IPS-15b (cell line): Measurements from ENCODE around the gene VTA1.

Experiments used
- H3K27me3 ChIP-seq: one replicate; pipeline ENCODE4 v1.6.1; 2013; ENCODE audit warnings: low read length; ENCODE audit not compliant: control insufficient read depth, insufficient read depth
- H3K36me3 ChIP-seq: one replicate; pipeline ENCODE4 v1.6.1; 2013; ENCODE audit warnings: low read length; ENCODE audit not compliant: control insufficient read depth, insufficient read depth
- H3K4me1 ChIP-seq: one replicate; pipeline ENCODE4 v1.6.1; 2013; ENCODE audit warnings: mild to moderate bottlenecking, low read length; ENCODE audit not compliant: control insufficient read depth, insufficient read depth
- H3K4me3 ChIP-seq: one replicate; pipeline ENCODE4 v1.5.1; 2013; ENCODE audit warnings: low read depth, low read length
- H3K9ac ChIP-seq: one replicate; pipeline ENCODE4 v1.6.1; 2013; ENCODE audit warnings: low read depth, mild to moderate bottlenecking, low read length
- H3K9me3 ChIP-seq: one replicate; pipeline ENCODE4 v1.6.1; 2013; ENCODE audit warnings: mild to moderate bottlenecking, low read length; ENCODE audit not compliant: control insufficient read depth, insufficient read depth

The VTA1 gene

GRCh38 chr6:142195862-142196541 is 48.9 kb downstream of the VTA1 start:
- H3K4me1 ChIP-seq, result no peaks in the 10 kb centered on the region

DNA sequence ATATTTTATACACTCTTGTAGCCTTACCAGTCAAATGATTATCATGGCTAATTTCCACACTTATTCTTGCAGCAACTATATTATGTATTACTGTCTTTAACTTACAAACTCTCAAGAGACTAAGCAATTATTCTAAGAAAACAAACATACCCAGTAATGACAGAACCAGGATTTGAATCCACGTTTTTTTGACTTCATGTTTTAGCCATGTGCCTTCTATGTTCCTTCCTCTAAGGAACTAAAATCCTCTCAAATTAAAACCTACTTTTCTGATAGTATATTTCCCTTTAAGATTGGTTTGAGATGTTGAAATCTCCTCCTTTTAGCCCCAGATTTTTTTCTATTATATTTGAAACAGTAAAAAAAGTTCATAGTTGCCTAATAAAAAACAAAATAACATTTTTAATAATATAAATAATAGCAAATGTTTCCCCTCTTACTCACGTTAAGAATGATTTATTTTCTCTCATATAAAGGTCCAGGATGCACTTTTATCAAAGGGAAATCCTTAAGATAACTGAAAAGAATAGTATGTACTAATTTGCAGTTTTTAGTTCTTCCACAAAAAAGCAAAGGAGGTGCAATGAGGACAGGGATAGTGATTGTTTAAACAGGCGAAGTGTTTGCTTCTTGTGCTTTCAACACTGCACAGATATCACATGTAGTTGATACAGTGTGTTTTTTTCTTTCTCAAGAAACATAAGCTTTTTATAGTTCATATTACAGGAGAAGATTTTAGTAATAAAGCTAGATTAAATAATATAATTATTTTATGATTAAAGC is 54.0 kb downstream of the VTA1 start:
- no peaks in the 10 kb centered on the region for H3K27me3 ChIP-seq

More at GRCh38 chr6:142195862-142196541, 48.9 kb downstream of the VTA1 start:
- H3K9ac ChIP-seq, result no peak overlapping the region
- H3K27me3 ChIP-seq, result no peaks in the 10 kb centered on the region
- no peaks in the 10 kb centered on the region for H3K36me3 ChIP-seq
- no peak overlapping the region for H3K4me3 ChIP-seq
- H3K9me3 ChIP-seq, result no peaks in the 10 kb centered on the region

DNA sequence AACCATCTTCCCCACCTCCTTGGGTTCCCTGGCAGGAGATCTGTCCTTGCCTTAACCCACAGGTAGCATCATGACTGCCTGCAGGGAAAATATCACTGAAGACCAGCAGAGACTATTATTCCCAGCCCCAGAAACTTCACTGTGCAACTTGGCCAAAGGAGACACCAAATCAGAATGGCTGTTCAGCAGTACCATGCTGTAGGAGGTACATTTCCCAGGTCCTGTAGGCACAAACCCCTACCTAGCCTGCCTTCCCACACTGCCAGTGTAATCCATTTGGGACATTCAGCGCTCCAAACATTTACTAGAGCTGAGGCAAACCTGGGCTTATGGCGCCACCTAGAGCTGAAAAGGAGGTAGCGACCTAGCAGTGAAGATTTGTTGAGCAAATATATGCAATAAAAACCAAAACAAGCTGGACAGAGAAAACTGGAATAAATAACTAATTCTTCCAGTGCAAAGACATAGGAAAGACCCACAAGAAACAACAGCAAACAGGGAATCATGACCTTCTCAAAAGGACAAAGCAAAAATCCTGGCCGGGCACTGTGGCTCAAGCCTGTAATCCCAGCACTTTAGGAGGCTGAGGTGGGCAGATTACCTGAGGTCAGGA is 60.3 kb downstream of the VTA1 start:
- Histone ChIP-seq H3K4me3 (no peak overlapping the region), H3K9me3 (no peaks in the 10 kb centered on the region), H3K36me3 (peaks cover 2% of the 10 kb centered on the region), H3K27me3 (no peaks in the 10 kb centered on the region), H3K9ac (no peak overlapping the region), H3K4me1 (no peaks in the 10 kb centered on the region)

More for the DNA sequence above, 54.0 kb downstream of the VTA1 start:
- Histone ChIP-seq H3K36me3 (no peaks in the 10 kb centered on the region), H3K4me1 (no peaks in the 10 kb centered on the region), H3K4me3 (no peak overlapping the region), H3K9me3 (no peaks in the 10 kb centered on the region), H3K9ac (no peak overlapping the region)

DNA sequence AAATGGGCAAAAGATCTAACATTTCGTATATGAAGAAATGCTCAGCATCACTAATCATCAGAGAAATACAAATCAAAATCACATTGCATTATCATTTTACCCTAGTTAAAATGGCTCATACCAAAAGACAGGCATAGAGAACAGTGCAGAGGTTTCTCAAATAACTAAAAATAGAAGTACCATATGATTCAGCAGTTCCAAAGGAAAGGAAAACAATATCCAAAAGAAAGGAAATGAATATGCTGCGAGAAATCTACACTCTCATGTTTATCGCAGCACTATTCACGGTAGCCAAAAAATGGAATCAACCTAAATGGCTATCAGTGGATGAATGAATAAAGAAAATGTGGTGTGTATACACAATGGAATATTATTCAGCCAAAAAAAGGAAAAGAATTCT is 63.5 kb downstream of the VTA1 start:
- Histone ChIP-seq H3K9ac (no peak overlapping the region), H3K4me1 (no peaks in the 10 kb centered on the region), H3K4me3 (no peak overlapping the region), H3K36me3 (peaks cover 5% of the 10 kb centered on the region), H3K27me3 (no peaks in the 10 kb centered on the region), H3K9me3 (no peaks in the 10 kb centered on the region)

DNA sequence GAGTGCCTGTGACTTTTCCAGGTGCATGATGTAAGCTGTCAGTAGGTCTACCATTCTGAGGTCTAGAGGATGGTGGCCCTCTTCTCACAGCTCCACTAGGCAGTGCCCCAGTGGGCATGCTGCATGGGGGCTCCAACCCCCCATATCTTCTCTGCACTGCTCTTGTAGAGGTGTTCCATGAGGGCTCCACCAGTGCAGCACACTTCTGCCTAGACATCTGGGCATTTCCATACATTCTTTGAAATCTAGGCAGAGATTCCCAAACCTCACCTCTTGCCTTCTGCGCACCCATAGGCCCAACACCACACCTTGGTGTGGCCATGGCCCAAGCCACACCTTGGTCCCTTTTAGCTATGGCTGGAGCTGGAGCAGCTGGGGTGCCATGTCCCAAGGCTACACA is 66.3 kb downstream of the VTA1 start:
- Histone ChIP-seq H3K9me3 (no peaks in the 10 kb centered on the region), H3K36me3 (peaks cover 5% of the 10 kb centered on the region), H3K4me3 (no peak overlapping the region), H3K9ac (no peak overlapping the region), H3K4me1 (no peaks in the 10 kb centered on the region), H3K27me3 (no peaks in the 10 kb centered on the region)

GRCh38 chr6:142218446-142218845 is 71.4 kb downstream of the VTA1 start:
- no peaks in the 10 kb centered on the region for H3K27me3 ChIP-seq
- no peak overlapping the region for H3K9ac ChIP-seq
- no peaks in the 10 kb centered on the region for H3K4me1 ChIP-seq
- H3K36me3 ChIP-seq, result no peaks in the 10 kb centered on the region
- no peaks in the 10 kb centered on the region for H3K9me3 ChIP-seq
- no peak overlapping the region for H3K4me3 ChIP-seq

GRCh38 chr6:142222022-142222421 is 75.0 kb downstream of the VTA1 start:
- H3K36me3 ChIP-seq, result no peaks in the 10 kb centered on the region
- H3K4me3 ChIP-seq, result no peak overlapping the region
- no peaks in the 10 kb centered on the region for H3K27me3 ChIP-seq
- H3K4me1 ChIP-seq, result no peaks in the 10 kb centered on the region
- no peaks in the 10 kb centered on the region for H3K9me3 ChIP-seq
- H3K9ac ChIP-seq, result no peak overlapping the region

GRCh38 chr6:142223938-142224337 is 76.9 kb downstream of the VTA1 start:
- Histone ChIP-seq H3K4me1 (no peaks in the 10 kb centered on the region), H3K27me3 (no peaks in the 10 kb centered on the region), H3K36me3 (no peaks in the 10 kb centered on the region), H3K9ac (no peak overlapping the region), H3K9me3 (no peaks in the 10 kb centered on the region), H3K4me3 (no peak overlapping the region)

GRCh38 chr6:142225115-142225514 is 78.1 kb downstream of the VTA1 start:
- Histone ChIP-seq H3K9me3 (no peaks in the 10 kb centered on the region), H3K9ac (peak overlapping the region; percentile 3), H3K27me3 (no peaks in the 10 kb centered on the region), H3K36me3 (no peaks in the 10 kb centered on the region), H3K4me3 (no peak overlapping the region), H3K4me1 (no peaks in the 10 kb centered on the region)

GRCh38 chr6:142225552-142225951 is 78.5 kb downstream of the VTA1 start:
- H3K36me3 ChIP-seq, result no peaks in the 10 kb centered on the region
- H3K4me1 ChIP-seq, result no peaks in the 10 kb centered on the region
- no peak overlapping the region for H3K4me3 ChIP-seq
- H3K27me3 ChIP-seq, result no peaks in the 10 kb centered on the region
- no peaks in the 10 kb centered on the region for H3K9me3 ChIP-seq
- H3K9ac ChIP-seq, result peak overlapping the region; percentile 3

DNA sequence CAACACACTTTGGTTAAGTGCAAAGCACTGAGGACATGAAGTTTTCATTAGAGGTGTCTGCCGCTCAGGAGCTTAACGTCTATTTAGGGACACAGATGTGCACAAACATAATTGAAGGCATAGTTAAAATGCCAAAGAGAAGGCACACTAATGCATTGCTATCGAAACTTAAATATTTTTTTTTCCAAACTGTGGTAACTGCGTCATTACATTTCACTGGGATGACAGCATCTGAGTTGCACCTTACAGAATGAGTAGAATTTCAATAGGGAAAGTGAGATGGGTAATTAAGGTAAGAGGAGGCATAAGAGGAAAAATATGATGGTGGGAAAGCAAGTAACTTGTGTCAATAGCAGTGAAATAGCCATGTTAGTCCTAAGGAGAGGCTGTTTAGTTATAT is 79.7 kb downstream of the VTA1 start:
- no peaks in the 10 kb centered on the region for H3K9me3 ChIP-seq
- no peaks in the 10 kb centered on the region for H3K36me3 ChIP-seq
- H3K27me3 ChIP-seq, result no peaks in the 10 kb centered on the region
- H3K9ac ChIP-seq, result no peak overlapping the region
- H3K4me3 ChIP-seq, result no peak overlapping the region
- H3K4me1 ChIP-seq, result peaks cover 3% of the 10 kb centered on the region
